ENCODE measurements around the gene FRS3.

FRS3 gene

DNA sequence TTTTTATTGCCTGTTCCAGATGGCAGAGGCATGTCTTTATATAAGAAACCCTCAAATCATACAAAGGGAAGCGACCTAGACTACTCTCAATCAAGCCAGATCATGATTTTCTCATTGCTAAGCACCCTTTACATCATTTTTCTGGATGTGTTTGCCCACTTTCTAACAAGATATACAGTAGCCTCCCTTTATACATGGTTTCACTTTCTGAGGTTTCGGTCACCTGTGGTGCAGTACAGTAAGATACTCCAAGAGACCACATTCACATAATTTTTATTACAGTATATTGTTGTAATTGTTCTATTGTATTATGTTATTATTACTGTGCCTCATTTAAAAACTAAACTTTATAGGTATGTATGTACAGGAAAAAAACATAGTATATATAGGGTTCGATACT lies 31.4 kb upstream of the FRS3 start:
- no peak overlapping the region for H3K4me3 ChIP-seq (ENCODE audit: low read length)
- peaks cover 9% of the 10 kb centered on the region for H3K36me3 ChIP-seq (ENCODE audit: insufficient read depth, low read length)
- H3K4me1 ChIP-seq (ENCODE audit: insufficient read depth, low read length): no peaks in the 10 kb centered on the region
- H3K27me3 ChIP-seq (ENCODE audit: insufficient read depth, low read length): no peaks in the 10 kb centered on the region
- H3K9me3 ChIP-seq (ENCODE audit: low read length): no peaks in the 10 kb centered on the region
- no peak overlapping the region for H2AFZ ChIP-seq (ENCODE audit: low read depth, low read length)

DNA sequence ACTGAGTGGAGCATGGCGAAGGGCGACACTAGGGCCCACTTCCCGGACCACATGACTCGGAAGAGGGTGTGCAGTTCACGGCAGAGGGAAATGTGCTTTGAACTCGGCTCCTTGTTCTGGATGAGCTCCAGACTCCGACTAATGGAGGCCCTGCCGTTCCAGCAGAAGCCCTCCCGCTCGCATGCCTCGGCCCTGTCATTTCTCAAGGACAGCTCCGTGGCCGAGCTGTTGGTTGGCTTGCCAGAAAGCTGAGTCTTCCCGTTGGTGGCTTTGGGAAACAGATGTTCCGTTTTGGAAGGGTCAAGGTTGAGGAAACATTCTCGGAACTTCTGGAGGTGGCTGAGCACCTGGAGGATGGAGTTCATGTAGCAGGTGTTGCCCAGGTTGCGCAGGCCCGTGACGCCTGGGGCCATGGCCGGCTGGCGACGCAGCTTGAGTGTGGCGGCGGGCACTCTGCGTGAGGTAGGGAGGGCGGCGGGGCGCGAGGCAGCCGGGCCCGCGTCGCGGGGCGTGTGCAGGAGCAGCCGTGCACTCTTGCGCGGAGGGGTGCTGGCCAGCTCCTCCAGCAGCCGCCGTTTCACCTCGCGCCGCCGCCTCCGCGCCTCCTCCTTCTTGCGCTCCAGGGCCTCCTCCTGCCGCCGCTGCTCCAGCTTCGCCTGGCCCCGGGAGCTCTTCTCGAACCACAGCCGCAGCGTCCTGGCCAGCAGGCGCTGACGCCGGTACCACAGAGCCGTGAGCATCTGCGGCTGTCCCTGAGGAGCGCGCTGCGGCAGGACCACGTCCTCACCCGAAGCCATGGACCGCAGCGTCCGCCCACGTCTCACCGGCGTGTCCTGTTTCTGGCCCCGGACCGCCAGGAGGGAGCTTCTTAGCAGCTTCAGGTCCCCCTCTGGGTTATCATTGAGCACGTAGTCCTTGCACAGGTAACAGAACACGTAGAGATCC lies 26.4 kb upstream of the FRS3 start:
- Histone ChIP-seq H3K36me3 (ENCODE audit: insufficient read depth, low read length) (peaks cover 31% of the 10 kb centered on the region), H3K9me3 (ENCODE audit: low read length) (no peaks in the 10 kb centered on the region), H2AFZ (ENCODE audit: low read depth, low read length) (no peak overlapping the region), H3K4me1 (ENCODE audit: insufficient read depth, low read length) (no peaks in the 10 kb centered on the region), H3K27me3 (ENCODE audit: insufficient read depth, low read length) (no peaks in the 10 kb centered on the region), H3K4me3 (ENCODE audit: low read length) (no peak overlapping the region)

DNA sequence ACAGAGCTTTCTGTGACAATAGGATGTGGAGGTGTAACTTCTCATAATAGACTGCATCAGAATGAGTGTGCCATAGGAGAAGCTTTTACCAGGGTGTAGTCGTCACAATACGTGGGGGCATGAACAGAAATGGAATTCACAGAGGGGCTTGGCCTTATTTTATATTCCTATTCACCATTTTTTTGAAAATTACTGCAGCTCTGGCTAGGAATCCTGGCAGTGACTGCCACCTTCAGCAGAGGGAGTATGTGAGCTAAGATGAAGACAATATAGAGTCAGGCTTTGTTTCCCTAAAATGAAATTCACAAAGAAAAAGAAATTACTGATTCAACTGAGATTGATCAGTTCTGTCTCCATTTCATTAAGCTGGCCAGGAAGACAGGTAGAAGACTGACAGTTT lies 21.7 kb upstream of the FRS3 start:
- Histone ChIP-seq H3K4me3 (ENCODE audit: low read length) (no peak overlapping the region), H3K4me1 (ENCODE audit: insufficient read depth, low read length) (no peaks in the 10 kb centered on the region), H3K36me3 (ENCODE audit: insufficient read depth, low read length) (peaks cover 63% of the 10 kb centered on the region), H2AFZ (ENCODE audit: low read depth, low read length) (no peak overlapping the region), H3K27me3 (ENCODE audit: insufficient read depth, low read length) (no peaks in the 10 kb centered on the region), H3K9me3 (ENCODE audit: low read length) (no peaks in the 10 kb centered on the region)

DNA sequence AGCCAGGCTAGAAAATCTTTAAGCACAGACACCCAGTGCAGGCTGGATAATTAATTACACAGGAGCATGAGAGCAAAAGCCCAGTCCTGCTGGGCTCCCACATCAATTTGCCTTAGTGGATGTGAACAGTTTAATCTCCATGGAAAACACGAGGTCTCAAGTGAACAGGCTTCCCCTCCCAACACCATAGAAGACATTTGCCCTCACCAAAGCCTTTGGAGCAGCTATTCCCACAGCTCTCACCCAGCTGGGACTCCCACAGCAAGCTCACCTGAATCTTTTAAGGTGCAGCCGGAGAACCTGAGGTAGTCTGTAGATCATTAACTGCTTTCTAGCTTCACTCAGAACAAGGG lies 19.8 kb upstream of the FRS3 start:
- H3K4me3 ChIP-seq (ENCODE audit: low read length): no peak overlapping the region
- peaks cover 65% of the 10 kb centered on the region for H3K36me3 ChIP-seq (ENCODE audit: insufficient read depth, low read length)
- no peaks in the 10 kb centered on the region for H3K4me1 ChIP-seq (ENCODE audit: insufficient read depth, low read length)
- H3K9me3 ChIP-seq (ENCODE audit: low read length): no peaks in the 10 kb centered on the region
- no peak overlapping the region for H2AFZ ChIP-seq (ENCODE audit: low read depth, low read length)
- no peaks in the 10 kb centered on the region for H3K27me3 ChIP-seq (ENCODE audit: insufficient read depth, low read length)

GRCh38 chr6:41798901-41799558 lies 19.3 kb upstream of the FRS3 start:
- H3K9me3 ChIP-seq (ENCODE audit: low read length): no peaks in the 10 kb centered on the region
- no peak overlapping the region for H2AFZ ChIP-seq (ENCODE audit: low read depth, low read length)
- H3K4me1 ChIP-seq (ENCODE audit: insufficient read depth, low read length): no peaks in the 10 kb centered on the region
- no peak overlapping the region for H3K4me3 ChIP-seq (ENCODE audit: low read length)
- H3K36me3 ChIP-seq (ENCODE audit: insufficient read depth, low read length): peaks cover 67% of the 10 kb centered on the region
- no peaks in the 10 kb centered on the region for H3K27me3 ChIP-seq (ENCODE audit: insufficient read depth, low read length)

- Histone ChIP-seq H3K4me3 (ENCODE audit: low read length) (no peak overlapping the region), H3K27me3 (ENCODE audit: insufficient read depth, low read length) (no peaks in the 10 kb centered on the region), H3K4me1 (ENCODE audit: insufficient read depth, low read length) (no peaks in the 10 kb centered on the region), H2AFZ (ENCODE audit: low read depth, low read length) (no peak overlapping the region), H3K9me3 (ENCODE audit: low read length) (no peaks in the 10 kb centered on the region), H3K36me3 (ENCODE audit: insufficient read depth, low read length) (peaks cover 75% of the 10 kb centered on the region)
Observed at GRCh38 chr6:41796474-41796873, 16.8 kb upstream of the FRS3 start.

- no peaks in the 10 kb centered on the region for H3K27me3 ChIP-seq (ENCODE audit: insufficient read depth, low read length)
- no peak overlapping the region for H2AFZ ChIP-seq (ENCODE audit: low read depth, low read length)
- peaks cover 64% of the 10 kb centered on the region for H3K36me3 ChIP-seq (ENCODE audit: insufficient read depth, low read length)
- H3K4me1 ChIP-seq (ENCODE audit: insufficient read depth, low read length): peaks cover 4% of the 10 kb centered on the region
- no peak overlapping the region for H3K4me3 ChIP-seq (ENCODE audit: low read length)
- no peaks in the 10 kb centered on the region for H3K9me3 ChIP-seq (ENCODE audit: low read length)
Observed at GRCh38 chr6:41791984-41792383, 12.3 kb upstream of the FRS3 start.

GRCh38 chr6:41791305-41791704 lies 11.6 kb upstream of the FRS3 start:
- Histone ChIP-seq H3K4me1 (ENCODE audit: insufficient read depth, low read length) (peaks cover 4% of the 10 kb centered on the region), H3K36me3 (ENCODE audit: insufficient read depth, low read length) (peaks cover 60% of the 10 kb centered on the region)

DNA sequence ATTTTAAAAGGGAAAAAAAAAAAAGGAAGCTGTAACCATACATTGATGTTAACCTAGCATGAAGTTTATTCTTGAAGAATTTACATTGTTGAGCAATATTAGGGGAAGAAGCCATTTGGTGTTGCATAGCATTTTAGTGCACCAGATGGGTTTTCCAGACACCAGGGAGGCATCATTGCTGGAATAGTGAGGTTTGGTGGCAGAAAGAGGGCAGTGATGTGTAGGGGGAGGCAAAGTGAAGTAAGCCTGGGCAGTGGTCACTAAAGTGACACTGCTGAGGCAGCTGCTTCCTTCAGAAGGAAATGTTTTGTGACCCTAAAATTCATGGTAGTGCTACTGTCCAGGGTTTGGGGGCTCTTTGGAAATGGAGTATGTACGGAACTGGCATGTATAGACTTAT lies 10.3 kb upstream of the FRS3 start:
- H3K4me1 ChIP-seq (ENCODE audit: insufficient read depth, low read length): peaks cover 11% of the 10 kb centered on the region
- no peak overlapping the region for H3K4me3 ChIP-seq (ENCODE audit: low read length)
- H3K27me3 ChIP-seq (ENCODE audit: insufficient read depth, low read length): no peaks in the 10 kb centered on the region
- no peaks in the 10 kb centered on the region for H3K9me3 ChIP-seq (ENCODE audit: low read length)
- no peak overlapping the region for H2AFZ ChIP-seq (ENCODE audit: low read depth, low read length)
- peaks cover 49% of the 10 kb centered on the region for H3K36me3 ChIP-seq (ENCODE audit: insufficient read depth, low read length)

More at GRCh38 chr6:41791305-41791704, 11.6 kb upstream of the FRS3 start:
- H3K4me3 ChIP-seq (ENCODE audit: low read length): no peak overlapping the region
- H2AFZ ChIP-seq (ENCODE audit: low read depth, low read length): no peak overlapping the region
- H3K27me3 ChIP-seq (ENCODE audit: insufficient read depth, low read length): no peaks in the 10 kb centered on the region
- H3K9me3 ChIP-seq (ENCODE audit: low read length): no peaks in the 10 kb centered on the region

DNA sequence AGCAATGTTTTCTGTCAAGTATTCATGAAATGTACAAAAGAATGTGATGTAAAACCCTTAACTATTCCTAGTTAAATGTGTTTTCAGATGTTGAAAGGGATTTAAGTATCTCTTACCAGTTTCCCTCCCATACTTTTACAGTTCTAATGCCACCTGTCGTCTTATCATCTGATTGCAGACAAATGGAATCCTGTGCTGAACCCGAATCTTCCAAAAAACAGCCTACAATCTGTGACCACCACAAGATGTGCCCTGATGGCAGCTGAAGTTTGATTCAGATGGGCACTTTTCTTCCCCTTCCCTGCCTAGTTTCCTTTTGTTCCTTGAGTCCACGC lies 9.7 kb upstream of the FRS3 start:
- H3K4me1 ChIP-seq (ENCODE audit: insufficient read depth, low read length): peaks cover 11% of the 10 kb centered on the region
- H3K36me3 ChIP-seq (ENCODE audit: insufficient read depth, low read length): peaks cover 43% of the 10 kb centered on the region
- H3K27me3 ChIP-seq (ENCODE audit: insufficient read depth, low read length): no peaks in the 10 kb centered on the region
- no peak overlapping the region for H2AFZ ChIP-seq (ENCODE audit: low read depth, low read length)
- H3K4me3 ChIP-seq (ENCODE audit: low read length): no peak overlapping the region
- H3K9me3 ChIP-seq (ENCODE audit: low read length): no peaks in the 10 kb centered on the region

DNA sequence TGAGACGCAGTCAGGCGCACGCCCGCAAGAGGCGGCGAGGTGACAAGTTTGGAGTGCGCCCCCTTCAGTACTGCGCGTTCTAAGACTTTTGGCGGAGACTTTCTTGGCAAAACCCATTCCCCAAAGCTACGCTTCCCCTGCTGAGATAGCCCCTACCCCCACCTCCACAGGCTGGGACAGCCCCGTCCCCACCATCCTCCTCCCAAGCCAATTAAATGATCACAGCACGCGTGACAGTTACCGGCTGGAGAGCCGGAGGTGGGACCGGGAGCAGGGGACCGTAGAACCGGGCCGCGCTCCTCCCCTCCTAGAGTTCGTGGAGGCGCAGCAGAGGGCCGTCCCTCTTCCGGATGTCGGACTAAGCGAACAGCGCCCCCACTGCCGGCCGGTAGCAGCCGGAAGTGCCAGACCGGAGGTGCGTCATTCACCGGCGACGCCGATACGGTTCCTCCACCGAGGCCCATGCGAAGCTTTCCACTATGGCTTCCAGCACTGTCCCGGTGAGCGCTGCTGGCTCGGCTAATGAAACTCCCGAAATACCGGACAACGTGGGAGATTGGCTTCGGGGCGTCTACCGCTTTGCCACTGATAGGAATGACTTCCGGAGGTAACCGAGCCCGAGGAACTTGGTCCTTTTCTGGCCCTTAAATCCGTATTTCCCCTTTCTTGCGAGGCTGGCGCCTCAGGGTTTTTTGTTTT lies 7.7 kb upstream of the FRS3 start, which contains the start of gene TOMM6:
Gene TOMM6 (plus strand): TSS at position 476 of the 699 bp plus-strand sequence. CDS start 4 bp downstream, at position 480.
- peak within 1 kb of the TSS; percentile 75 for H2AFZ ChIP-seq (ENCODE audit: low read depth, low read length)
- no peaks in the 10 kb centered on the region for H3K9me3 ChIP-seq (ENCODE audit: low read length)
- peaks cover 33% of the 10 kb centered on the region for H3K36me3 ChIP-seq (ENCODE audit: insufficient read depth, low read length)
- H3K4me1 ChIP-seq (ENCODE audit: insufficient read depth, low read length): peaks cover 11% of the 10 kb centered on the region
- H3K4me3 ChIP-seq (ENCODE audit: low read length): peak within 1 kb of the TSS; percentile 85
- no peaks in the 10 kb centered on the region for H3K27me3 ChIP-seq (ENCODE audit: insufficient read depth, low read length)

DNA sequence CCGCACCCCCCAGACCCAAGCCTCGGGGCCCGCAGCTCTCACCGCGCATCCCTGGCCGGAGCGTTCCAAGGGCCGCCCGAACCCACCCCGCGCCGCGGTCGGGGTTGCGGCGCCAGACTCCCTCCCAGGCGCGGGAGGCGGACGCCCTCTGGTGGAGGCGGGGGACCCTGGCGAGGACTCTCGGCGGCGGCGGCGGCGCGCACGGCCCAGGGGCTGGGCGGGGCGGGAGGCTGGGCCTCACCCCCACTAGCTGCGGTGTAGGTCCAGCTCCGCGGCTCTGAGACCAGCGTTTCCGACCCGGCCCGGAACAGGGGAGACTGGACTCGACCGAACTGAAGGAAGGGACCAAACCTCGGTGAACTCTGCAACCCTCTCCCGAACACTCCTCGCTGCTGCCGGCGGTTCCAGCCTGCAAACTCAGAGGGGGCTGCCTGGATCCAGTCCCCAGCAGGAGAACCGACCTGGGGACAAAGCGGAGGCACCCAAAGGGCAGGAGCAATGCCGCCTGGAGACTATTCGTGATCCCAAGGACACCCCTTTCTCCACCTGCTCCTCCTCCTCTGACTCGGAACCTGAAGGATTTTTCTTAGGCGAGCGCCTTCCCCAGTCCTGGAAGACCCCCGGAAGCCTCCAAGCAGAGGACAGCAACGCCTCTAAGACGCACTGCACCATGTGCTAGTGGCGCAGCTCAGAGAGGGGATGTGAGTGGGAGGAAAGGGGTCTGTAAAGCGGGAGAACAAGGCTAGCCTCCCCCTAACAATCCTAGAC lies 6.9 kb upstream of the FRS3 start:
- no peaks in the 10 kb centered on the region for H3K9me3 ChIP-seq (ENCODE audit: low read length)
- H3K27me3 ChIP-seq (ENCODE audit: insufficient read depth, low read length): no peaks in the 10 kb centered on the region
- peak overlapping the region; percentile 85 for H3K4me3 ChIP-seq (ENCODE audit: low read length)
- H2AFZ ChIP-seq (ENCODE audit: low read depth, low read length): peak overlapping the region; percentile 75
- H3K4me1 ChIP-seq (ENCODE audit: insufficient read depth, low read length): peaks cover 11% of the 10 kb centered on the region
- H3K36me3 ChIP-seq (ENCODE audit: insufficient read depth, low read length): peaks cover 26% of the 10 kb centered on the region

All from neuron (in vitro differentiated cells).